HG02610 (cell line): ENCODE results near the gene PITX3.

Experiments
- ATAC-seq: cut with Tn5 transposase; IDR thresholded peaks from one replicate; pipeline ENCODE4 v1.9.1; 2021; ENCODE audit warnings: mild to moderate bottlenecking, moderate library complexity; ENCODE audit not compliant: unreplicated experiment

Gene PITX3

DNA sequence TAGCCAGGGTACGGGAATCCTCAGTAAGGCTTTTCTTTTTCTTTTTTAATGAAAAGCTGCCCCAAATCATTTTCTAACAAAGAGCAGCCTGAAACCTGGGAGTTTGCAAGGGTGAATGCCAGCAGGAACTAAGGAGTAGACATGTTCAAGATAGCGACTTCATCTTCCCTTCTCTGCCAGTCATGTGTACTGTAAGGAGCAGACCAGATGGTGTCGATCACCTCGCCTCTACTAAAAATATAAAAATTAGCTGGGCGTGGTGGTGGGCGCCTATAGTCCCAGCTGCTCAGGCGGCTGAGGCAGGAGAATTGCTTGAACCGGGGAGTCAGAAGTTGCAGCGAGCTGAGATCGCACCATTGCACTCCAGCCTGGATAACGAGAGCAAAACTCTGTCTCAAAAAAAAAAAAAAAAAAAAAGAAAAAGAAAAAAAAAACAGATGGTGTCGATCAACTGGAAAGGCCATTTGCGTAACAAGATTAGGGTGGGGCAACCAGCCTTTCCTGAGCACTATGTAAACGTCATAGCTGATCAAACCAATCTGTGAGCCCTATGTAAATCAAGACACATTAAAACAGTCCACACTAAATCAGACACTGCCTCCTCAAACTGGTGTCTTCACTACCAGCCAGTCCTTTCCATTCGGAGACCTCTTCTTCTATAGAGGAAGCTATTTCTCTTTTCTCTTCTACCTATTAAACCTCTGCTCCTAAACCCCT, 55.3 kb downstream of the PITX3 start:
- ATAC-seq: no peak

DNA sequence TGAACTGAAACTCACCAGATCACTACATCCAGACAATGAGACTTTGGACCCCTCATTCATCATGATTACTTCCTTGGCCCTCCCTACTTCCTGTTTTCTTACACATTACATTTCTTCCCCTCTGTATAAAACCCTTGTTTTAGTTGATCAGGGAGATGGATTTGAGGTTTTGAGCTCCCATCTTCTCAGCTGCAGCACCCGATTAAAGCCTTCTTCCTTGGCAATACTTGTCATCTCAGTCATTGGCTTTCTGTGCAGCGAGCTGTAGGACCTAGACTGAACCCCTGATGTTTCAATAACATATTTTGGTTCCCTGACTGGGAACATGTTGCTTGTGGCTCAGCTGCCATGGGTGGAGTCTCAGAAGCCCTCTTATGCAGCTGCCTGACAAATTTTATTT, 56.0 kb downstream of the PITX3 start:
- ATAC-seq: no peak

DNA sequence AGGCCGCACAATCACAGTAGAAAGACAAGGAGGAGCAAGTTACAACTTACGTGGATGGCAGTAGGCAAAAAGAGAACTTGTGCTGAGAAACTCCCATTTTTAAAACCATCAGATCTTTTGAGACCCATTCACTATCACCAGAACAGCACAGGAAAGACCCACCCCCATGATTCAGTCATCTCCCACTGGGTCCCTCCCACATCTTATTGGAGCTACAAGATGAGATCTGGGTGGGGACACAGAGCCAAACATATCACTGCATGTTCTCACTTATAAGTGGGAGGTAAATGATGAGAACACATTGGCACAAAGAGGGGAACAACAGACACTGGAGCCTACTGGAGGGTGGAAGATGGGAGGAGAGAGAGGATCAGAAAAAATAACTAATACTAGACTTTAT, 56.7 kb downstream of the PITX3 start:
- ATAC-seq: no peak
